Endometrial microvascular endothelial cells (primary cell): Measurements from ENCODE around the gene HAUS6. TPM values are rescaled to one million over a fixed set of nuclear protein-coding genes. Genes with fewer than 3 reads are reported as not detected.

ENCODE experiments used
- total RNA-seq: library from RNA; depleted of rRNA; stranded (reverse); fragments of >200 nt; gene quantifications from one replicate; pipeline ENCODE4 v1.2.3, GENCODE V29; 2015; ENCODE audit errors: inconsistent ontology term

Gene HAUS6
- total RNA-seq, 1 donor from 2014 or later, result 16.1 TPM

Other genes starting within 250 kb of the HAUS6 start
- gene SAXO1, start 69.7 kb downstream of the HAUS6 start, total RNA-seq, result not detected
- 78.4 TPM for gene RRAGA, start 53.5 kb downstream of the HAUS6 start, total RNA-seq
- 120 TPM for gene PLIN2, start 24.6 kb upstream of the HAUS6 start, total RNA-seq
- gene DENND4C, start 127.8 kb upstream of the HAUS6 start, total RNA-seq, result 29.5 TPM